Heart left ventricle (tissue), 13 donors: ENCODE results near the gene CAMTA1.

Experiments
- CTCF ChIP-seq, 12 donors: fragments of 200-600 bp; sonication (generic) in 4 of 12; IDR thresholded peaks; one replicate each; pipeline versions ENCODE4 v1.5.0 to v1.8.0; 2018 to 2022; ENCODE audit warnings: antibody characterized with exemption in 12 of 12, mild to moderate bottlenecking in 5 of 12
- POLR2A ChIP-seq, 2 donors: fragments of 450-650 bp; IDR thresholded peaks; one replicate each; pipeline ENCODE4 v1.6.1; 2017; ENCODE audit warnings: antibody characterized with exemption in 2 of 2, mild to moderate bottlenecking in 2 of 2, moderate library complexity in 2 of 2
- donor health status: ischemic (EF 13 %, LVEDD 7.1; RV severe dilation, severe dysfunction).
- donor health status: DM: no; HTN: yes; CAD: no.
- donor health status: DM: no; HTN: no; CAD: no.
- donor health status: ischemic (EF 25% LVEDD 6.9; RV normal size, moderate dysfunction).
- donor health status: ischemic (EF 25% LVEDD 5.7; RV mildly dilated, moderate dysfunction).
- donor health status: ischemic (EF 35%, LVEDD 5.7; RV mildly dilated, moderate dysfunction).
- donor health status: nonischemic (EF 11% LVEDD 7.7; RV severe dilation, severe dysfunction).
- donor health status: DM: yes; HTN: yes; CAD: no.
- donor health status: PGD.
- donor health status: ischemic (EF 29% LVEDD 5.4; RV normal size, mild dysfunction).
- donor health status: nonischemic (EF 23%, LVEDD 6.1; RV moderate dilation, normal function).

DNA sequence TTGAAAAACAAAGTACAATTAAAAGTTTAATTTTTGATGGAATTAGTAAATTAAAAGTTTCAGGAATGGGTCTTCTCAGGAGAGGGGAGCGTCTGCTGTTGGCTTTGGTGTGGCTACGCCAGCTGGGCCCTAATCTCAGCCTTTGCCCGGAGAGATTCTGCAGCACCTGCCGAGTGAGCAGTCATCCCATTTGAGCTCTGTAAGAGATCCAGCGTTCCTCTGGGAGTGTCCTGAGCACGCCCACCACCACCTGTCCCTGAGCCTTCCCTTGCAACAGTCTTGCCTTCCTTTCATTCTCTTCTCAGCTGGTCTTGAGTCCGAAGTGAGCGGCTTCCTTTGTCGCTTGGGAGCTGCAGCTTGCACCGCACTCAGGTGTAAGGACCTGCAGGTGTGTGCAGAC is 263.1 kb downstream of the CAMTA1 start:
- no peak for TF ChIP-seq POLR2A (IDR thresholded peaks at IDR 0.05)
- TF ChIP-seq CTCF (IDR thresholded peaks at IDR 0.05) = no peak
